HG02970 (cell line): ENCODE data around the gene NACA.
"Not testable (repeated sequence)": the region's sequence is repeated elsewhere in the genome, so short reads cannot be mapped to it uniquely, and the experiment has no call there.

Experiments used
- ATAC-seq: cut with Tn5 transposase; IDR thresholded peaks from one replicate; pipeline ENCODE4 v1.9.1; 2021; ENCODE audit warnings: mild to moderate bottlenecking, moderate library complexity, moderate number of reproducible peaks; ENCODE audit not compliant: unreplicated experiment, low FRiP score

NACA gene

DNA sequence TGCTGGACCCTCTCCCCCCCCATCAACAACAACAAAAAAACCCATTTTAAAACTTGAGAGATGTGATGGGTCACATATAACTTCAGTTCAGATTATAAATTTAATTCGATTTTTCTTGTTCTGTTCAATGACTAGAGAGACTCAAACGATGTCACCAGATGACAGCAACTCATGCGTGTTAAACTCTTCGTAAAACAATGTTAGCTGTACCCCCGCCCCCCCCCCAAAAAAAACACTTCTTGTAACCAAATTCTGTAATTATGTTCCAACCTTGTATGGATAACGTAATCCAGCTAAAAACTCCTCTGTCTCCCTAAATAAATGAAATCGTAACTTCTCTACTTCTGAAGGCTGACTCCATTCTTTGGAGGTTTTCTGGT lies 614 bp upstream of the NACA start:
- no peak for ATAC-seq

- ATAC-seq = no peak
Observed at GRCh38 chr12:56724701-56724971, 463 bp downstream of the NACA start.

DNA sequence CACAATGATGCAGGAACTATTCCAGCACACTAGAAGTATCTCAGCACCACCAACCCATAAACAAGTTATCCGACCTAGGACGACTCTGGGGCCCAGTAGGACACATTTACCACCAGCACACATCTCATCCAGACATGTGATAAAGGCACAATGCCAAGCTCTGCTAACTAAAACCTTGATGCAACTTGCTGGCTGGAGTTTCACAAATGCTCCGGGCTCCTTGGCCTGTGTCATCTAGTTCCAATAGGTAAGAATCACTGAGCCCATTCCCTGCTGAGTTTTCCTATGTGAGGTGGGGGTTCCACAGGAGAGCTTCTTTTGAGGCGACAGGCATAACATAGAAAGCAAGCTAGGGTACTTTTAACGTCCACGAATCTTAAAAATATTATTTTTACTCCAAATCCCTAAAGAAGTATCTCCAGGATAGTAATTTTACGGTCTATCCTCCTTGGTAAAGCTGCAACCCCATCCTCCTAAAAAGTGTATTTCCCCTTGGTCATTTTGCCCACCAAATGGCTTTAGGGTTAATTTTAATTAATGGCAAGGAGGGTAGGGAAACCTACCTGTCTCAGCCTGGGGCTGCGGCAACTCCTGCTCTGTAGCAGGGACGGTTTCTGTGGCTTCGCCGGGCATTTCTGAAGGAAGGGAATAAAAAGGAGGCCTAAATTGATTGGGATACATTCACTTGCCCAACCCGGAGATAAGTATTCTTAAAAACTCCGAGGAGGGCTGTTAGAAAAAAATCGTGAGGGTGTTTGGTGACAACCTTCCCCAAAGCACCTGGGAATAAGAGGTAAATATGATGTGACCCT lies 1.0 kb downstream of the NACA start:
- ATAC-seq = no peak

- ATAC-seq = no peak
Observed at GRCh38 chr12:56723352-56723751, 1.7 kb downstream of the NACA start.

DNA sequence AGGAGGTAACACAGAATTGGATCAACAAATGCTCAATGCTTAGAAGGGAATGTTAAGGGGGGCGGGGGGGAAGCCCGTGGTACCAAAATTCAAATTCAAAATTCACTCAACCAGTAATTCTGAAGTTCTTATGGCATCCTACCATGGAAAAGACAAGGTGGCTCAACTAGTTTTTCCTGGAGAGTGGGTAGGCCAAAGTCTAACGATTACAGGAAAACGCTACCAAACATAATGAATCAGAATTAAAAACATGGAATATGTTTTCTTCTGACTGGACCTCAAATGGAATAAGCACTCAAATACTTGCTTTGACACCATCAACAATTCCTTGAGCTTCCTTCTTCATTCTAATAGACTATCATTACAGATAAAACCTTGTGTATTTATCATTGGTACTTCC lies 2.3 kb downstream of the NACA start:
- ATAC-seq = no peak

DNA sequence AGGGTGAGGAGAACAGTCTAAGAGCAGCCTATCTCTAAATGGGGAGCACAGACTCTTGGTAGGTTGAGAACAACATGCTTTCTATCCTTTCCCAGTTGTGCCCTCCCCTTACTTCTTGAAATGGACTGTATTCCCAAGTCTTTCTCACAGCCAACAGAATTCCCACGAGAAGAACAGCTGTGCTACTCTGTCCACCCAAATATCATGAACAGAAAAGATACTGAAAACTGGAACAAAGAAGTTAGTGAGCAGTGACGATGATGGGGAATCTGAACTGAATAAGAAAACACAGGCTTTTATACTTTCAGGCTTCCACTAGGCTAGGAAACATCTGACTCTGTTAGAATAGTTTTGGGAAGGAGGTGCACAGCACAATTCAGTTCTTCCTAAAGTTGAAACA lies 3.4 kb downstream of the NACA start:
- no peak for ATAC-seq

GRCh38 chr12:56721216-56721615 lies 3.9 kb downstream of the NACA start:
- no peak for ATAC-seq

DNA sequence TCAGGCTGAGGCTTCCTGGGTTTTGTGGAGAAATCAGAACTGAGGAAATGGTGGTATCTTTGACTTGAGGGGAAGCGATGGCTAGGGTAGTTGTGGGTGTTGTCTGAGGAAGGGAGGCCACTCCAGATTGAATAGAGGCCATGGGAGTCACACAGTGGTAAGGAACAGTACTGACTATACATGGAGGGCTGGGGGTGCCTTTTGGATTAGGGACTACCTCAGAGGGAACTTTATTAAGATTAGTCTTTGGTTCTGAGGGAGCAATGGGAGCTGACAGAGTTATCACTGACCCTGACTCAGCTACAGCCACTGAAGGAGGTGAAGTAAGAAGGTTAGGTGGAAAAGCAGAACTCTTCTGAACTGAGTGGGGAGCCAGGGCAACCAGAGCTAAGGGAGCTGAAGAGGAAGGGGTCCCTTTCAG lies 4.4 kb downstream of the NACA start:
- ATAC-seq = no peak

DNA sequence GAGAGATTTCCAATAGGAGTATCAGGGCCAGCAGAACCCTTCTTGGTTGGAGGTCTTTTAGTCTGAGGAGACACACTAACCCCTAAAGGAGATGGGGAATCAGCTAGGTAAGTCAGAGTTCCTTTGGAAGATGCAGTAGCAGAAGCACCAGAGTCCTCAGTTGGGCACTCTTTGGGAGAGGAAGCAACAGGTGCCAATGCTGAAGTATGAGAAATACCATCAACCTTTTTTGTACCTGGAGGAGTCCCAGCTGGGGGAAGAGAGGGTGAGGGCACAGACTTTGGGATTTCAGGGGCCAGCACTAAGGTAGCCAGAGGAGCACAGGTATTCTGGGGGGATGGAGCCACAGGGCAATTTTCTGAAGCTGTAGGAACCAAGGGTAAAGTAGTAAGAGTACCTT lies 6.0 kb downstream of the NACA start:
- no peak for ATAC-seq

- ATAC-seq = no peak
Observed at GRCh38 chr12:56718636-56719035, 6.5 kb downstream of the NACA start.

GRCh38 chr12:56718149-56718548 lies 7.0 kb downstream of the NACA start:
- ATAC-seq = no peak

DNA sequence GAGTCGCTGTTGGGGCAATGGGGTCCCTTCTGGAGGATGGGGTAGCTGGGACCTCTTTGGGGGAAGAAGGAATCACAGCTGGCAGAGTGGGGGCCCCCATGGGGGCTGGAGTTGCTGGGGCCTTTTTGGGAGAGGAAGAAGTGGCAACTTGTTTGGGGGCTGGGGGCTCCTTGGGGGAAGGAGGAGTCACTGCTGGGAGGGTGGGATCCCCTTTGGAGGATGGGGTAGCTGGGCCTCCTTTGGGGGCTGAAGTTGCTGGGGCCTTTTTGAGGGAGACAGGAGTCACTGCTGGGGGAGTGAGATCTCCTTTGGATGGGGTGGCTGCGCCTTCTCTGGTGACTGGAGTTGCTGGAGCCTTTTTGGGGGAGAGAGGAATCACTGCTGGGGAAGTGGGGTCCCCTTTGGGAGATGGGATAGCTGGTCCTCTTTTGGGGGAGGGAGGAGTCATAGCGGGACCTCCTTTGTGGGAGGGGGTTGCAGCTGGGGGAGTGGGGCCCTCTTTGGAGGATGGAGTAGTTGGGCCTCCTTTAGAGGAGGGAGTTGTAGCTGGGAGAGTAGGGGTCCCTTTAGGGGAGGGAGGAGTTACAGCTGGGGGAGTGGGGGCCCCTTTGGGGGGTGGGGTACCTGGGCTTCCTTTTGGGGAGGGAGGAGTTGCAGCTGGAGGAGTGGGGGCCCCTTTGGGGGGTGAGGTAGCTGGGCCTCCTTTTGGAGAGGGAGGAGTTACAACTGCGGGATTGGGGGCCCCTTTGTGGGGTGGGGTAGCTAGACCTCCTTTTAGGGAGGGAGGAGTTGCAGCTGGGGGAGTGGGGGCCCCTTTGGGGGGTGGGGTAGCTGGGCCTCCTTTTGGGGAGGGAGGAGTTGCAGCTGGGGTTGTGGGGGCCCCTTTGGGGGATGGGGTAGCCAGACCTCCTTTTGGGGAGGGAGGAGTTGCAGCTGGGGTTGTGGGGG lies 7.9 kb downstream of the NACA start:
- ATAC-seq = no peak

DNA sequence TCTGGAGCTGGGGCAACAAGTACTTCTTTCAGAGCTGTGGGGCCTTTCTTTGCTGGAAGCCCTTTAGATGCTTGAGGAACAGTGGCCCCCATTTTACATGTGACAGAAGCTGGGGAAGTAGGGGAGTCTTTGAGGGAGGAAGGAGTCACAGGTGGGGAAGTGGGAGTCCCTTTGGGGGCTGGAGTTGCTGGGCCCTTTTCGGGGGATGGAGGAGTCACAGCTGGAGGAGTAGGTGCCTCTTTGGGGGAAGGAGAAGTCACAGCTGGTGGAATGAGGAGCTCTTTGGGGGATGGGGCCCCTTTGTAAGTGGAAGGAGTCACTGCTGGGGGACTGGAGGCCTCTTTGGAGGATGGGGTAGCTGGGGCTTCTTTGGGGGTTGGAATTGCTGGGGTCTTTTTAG lies 8.6 kb downstream of the NACA start:
- ATAC-seq = no peak

GRCh38 chr12:56715798-56716197 lies 9.3 kb downstream of the NACA start:
- ATAC-seq = no peak

- no peak for ATAC-seq
Observed at GRCh38 chr12:56714431-56714929, 10.6 kb downstream of the NACA start.

GRCh38 chr12:56713345-56713744 lies 11.8 kb downstream of the NACA start:
- no peak for ATAC-seq

DNA sequence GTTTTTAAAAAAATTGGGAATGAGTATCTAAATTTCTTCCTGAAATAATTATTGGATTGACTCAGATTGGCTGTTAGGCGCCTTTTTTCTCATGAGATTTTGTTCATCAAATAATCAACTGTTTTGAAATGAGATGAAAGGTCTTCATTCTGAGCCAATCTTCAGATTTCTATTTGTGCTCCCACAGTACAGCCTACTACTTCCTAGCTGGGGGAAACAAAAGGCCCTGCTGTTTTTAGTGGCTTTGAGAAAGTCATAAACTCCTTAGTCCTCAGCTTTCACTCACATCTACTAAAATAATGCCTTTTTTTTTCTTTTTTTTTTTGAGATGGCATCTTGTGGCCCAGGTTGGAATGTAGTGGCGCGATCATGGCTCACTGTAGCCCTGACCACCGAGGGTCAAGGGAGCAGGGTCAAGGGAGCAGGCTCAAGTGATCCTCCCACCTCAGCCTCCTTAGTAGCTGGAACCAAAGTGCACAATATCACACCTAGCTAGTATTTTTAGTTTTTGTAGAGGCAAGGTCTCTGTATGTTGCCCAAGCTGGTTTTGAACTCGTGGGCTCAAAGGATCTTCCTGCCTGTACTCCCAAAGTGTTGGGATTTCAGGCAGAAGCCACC lies 15.2 kb downstream of the NACA start:
- no peak for ATAC-seq

DNA sequence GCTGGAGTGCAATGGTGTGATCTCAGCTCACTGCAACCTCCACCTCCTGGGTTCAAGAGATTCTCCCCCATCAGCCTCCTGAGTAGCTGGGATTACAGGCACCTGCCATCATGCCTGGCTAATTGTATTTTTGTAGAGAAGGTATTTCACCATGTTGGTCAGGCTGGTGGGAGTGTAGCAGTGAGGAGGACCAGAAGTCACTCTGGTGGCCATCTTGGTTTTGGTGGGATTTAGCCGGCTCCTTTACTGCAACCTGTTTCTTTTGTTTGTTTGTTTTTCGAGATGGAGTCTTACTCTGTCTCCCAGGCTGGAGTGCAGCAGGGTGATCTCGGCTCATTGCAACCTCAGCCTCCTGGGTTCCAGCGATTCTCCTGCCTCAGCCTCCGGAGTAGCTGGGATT lies 20.6 kb downstream of the NACA start:
- ATAC-seq = not testable (repeated sequence)

DNA sequence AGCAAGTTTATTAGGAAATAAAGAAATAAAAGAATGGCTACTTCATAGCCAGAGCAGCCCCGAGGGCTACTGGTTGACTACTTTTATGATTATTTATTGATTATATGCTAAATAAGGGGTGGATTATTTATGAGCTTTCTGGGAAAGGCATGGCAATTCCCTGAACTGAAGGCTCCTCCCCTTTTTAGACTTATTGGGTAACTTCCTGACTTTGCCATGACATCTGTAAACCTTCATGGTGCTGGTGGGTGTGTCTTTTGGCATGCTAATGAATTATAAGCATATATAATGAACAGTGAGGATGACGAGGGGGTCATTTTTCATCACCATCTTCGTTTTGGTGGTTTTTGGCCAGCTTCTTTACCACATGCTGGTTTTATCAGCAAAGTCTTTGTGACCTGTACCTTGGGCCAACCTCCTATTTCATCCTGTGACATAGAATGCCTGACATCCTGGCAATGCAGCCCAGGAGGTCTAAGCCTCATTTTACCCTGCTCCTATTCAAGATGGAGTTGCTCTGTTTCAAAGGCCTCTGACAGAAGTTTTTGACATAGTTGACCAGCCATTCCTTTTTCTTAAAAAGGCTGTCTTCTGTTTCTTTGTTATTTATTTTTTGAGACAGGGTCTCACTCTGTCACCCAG lies 26.0 kb downstream of the NACA start:
- ATAC-seq = no peak

DNA sequence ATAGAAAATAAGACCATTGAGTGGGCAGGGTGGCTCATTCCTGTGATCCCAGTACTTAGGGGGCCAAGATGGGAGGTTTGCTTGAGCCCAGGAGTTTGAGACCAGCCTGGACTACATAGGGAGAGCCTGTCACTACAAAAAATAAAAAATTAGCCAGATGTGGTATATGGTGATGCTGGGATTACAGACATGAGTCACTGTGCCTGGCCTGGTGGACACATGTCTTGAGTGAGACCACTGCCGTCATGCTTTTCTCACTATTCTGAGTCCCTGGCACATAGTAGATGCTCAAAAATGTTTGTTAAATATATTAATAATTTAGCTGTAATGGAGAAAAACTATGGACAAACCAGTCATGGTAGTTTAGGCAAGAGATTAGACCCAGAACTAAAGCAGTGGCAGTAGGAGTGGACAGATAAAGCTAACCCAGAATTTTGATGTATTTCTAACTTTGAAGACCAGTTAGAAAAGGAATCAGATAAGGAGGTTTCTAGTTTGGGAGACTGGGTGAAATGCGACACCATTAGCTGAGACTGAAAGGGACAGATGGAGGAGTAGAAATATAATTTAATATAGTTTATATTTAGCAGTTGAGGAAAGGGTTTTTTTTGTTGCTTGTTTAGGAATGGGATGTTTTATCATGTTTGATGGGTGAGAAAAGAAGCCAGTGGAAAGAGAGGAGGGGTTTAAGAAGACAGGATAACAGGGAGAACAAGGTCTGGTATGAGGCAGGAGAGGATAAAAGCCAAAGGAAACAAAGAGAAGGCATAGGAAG lies 29.6 kb downstream of the NACA start:
- ATAC-seq = no peak
